Endothelial cell of umbilical vein (primary cell): Measurements from ENCODE around the gene GNAS-AS1. TPM values are rescaled to one million over a fixed set of nuclear protein-coding genes. Genes with fewer than 3 reads are reported as not detected.

ENCODE experiments used
- BruUV-seq: library from RNA; stranded (reverse); fragments of 400-500 nt; replicated peaks from 2 replicates; lab custom pipeline; 2021; lab: Mats Ljungman, UMichigan
- CTCF ChIA-PET: fragments of 300-600, 350-600 bp; sonication (Branson Sonifier 250); formaldehyde crosslinking; loops from one replicate; lab custom pipeline; 2021; ENCODE audit warnings: antibody characterized with exemption, inconsistent platforms; lab: Charles Lee
- POLR2A ChIA-PET: fragments of 300-600, 350-600 bp; sonication (Branson Sonifier 250); formaldehyde crosslinking; loops from one replicate; lab custom pipeline; 2021; ENCODE audit warnings: antibody characterized with exemption, inconsistent platforms; lab: Charles Lee
- DNase-seq: peaks from one replicate; pipeline ENCODE4 v3.0.0-alpha.2; 2011; ENCODE audit warnings: low read depth, low spot score
- FAIRE-seq: peaks from 2 replicates; lab custom pipeline; 2011; peaks lifted over from hg19 to GRCh38; lab: Jason Lieb, UNC
- H2AFZ ChIP-seq: 2 replicates; pipeline ENCODE4 v1.6.0; 2012; ENCODE audit warnings: low read depth, low read length, control low read depth, inconsistent platforms
- H3K27ac ChIP-seq: 2 replicates; pipeline ENCODE4 v1.5.1; 2011; ENCODE audit warnings: low read depth, mild to moderate bottlenecking, control low read depth, low read length, moderate library complexity; ENCODE audit not compliant: insufficient read depth
- H3K27me3 ChIP-seq, 2 experiments: 2 replicates each; pipeline versions ENCODE4 v1.6.0 to v1.6.1; 2011; ENCODE audit warnings: low read length in 2 of 2, mixed read lengths in 1 of 2; ENCODE audit not compliant: control insufficient read depth in 2 of 2, insufficient read depth in 2 of 2
- H3K36me3 ChIP-seq, 2 experiments: 2 replicates in 1 of 2; 3 replicates in 1 of 2; pipeline ENCODE4 v1.5.1; 2011; ENCODE audit warnings: low read length in 2 of 2, mild to moderate bottlenecking in 1 of 2, moderate library complexity in 1 of 2; ENCODE audit not compliant: control insufficient read depth in 2 of 2, insufficient read depth in 2 of 2; ENCODE audit errors: extremely low read depth in 1 of 2
- H3K4me1 ChIP-seq: 3 replicates; pipeline ENCODE4 v1.5.1; 2011; ENCODE audit warnings: mild to moderate bottlenecking, low read length; ENCODE audit not compliant: control insufficient read depth, insufficient read depth; ENCODE audit errors: extremely low read depth
- H3K4me2 ChIP-seq: 2 replicates; pipeline ENCODE4 v1.6.1; 2011; ENCODE audit warnings: low read length, control low read depth, mixed read lengths; ENCODE audit not compliant: insufficient read depth
- H3K4me3 ChIP-seq, 3 experiments: fragments of 200-600 bp in 1 of 3; sonication (generic), shearing (Covaris generic) in 1 of 3; replicated peaks in 1 of 3; 2 replicates each; pipeline ENCODE4 v1.5.1; 2011 to 2016; ENCODE audit warnings: control low read depth in 3 of 3, low read length in 3 of 3, mild to moderate bottlenecking in 2 of 3, inconsistent platforms in 1 of 3, low read depth in 1 of 3, moderate library complexity in 1 of 3; ENCODE audit not compliant: insufficient read depth in 1 of 3
- H3K79me2 ChIP-seq: 2 replicates; pipeline ENCODE4 v1.6.0; 2012; ENCODE audit warnings: low read length, inconsistent platforms; ENCODE audit not compliant: control insufficient read depth, insufficient read depth
- H3K9ac ChIP-seq: replicated peaks from 2 replicates; pipeline ENCODE3; 2011; ENCODE audit warnings: low read length, control low read depth; ENCODE audit not compliant: insufficient read depth; ENCODE audit errors: extremely low read depth
- H3K9me1 ChIP-seq: replicated peaks from 3 replicates; pipeline ENCODE4 v1.6.0; 2011; ENCODE audit warnings: mild to moderate bottlenecking, low read length; ENCODE audit not compliant: control insufficient read depth, insufficient read depth; ENCODE audit errors: extremely low read depth
- H3K9me3 ChIP-seq: replicated peaks from 2 replicates; pipeline ENCODE4 v1.5.1; 2012; ENCODE audit warnings: low read length, inconsistent platforms; ENCODE audit not compliant: control insufficient read depth, insufficient read depth
- H4K20me1 ChIP-seq: replicated peaks from 2 replicates; pipeline ENCODE3; 2011; ENCODE audit warnings: mild to moderate bottlenecking, low read length; ENCODE audit not compliant: control insufficient read depth, insufficient read depth; ENCODE audit errors: extremely low read depth
- CTCF ChIP-seq, 2 donors: IDR thresholded peaks; 1 replicate in 1 of 2; 2 replicates in 1 of 2; pipeline ENCODE4 v1.5.1; 2011; ENCODE audit warnings: low read length in 2 of 2, mild to moderate bottlenecking in 2 of 2, moderate library complexity in 2 of 2, control low read depth in 1 of 2, inconsistent platforms in 1 of 2, low read depth in 1 of 2; ENCODE audit not compliant: insufficient read depth in 1 of 2; ENCODE audit errors: extremely low read depth in 1 of 2
- EZH2 ChIP-seq: IDR thresholded peaks from 2 replicates; pipeline ENCODE4 v1.6.1; 2012; ENCODE audit warnings: borderline replicate concordance, low read depth, mild to moderate bottlenecking, moderate library complexity, low read length, inconsistent platforms; ENCODE audit not compliant: severe bottlenecking
- FOS ChIP-seq: IDR thresholded peaks from 2 replicates; pipeline ENCODE4 v1.6.1; 2011; ENCODE audit warnings: mild to moderate bottlenecking, low read length, moderate library complexity, borderline replicate concordance; ENCODE audit not compliant: insufficient read depth
- GATA2 ChIP-seq: IDR thresholded peaks from 2 replicates; pipeline ENCODE4 v1.7.0; 2011; ENCODE audit warnings: low read depth, mild to moderate bottlenecking, moderate library complexity, mixed read lengths, low read length; ENCODE audit not compliant: insufficient read length, insufficient read depth
- JUN ChIP-seq: IDR thresholded peaks from 2 replicates; pipeline ENCODE4 v1.6.1; 2011; ENCODE audit warnings: borderline replicate concordance, low read depth; ENCODE audit not compliant: insufficient read length, insufficient read depth
- MAX ChIP-seq: IDR thresholded peaks from 2 replicates; pipeline ENCODE4 v1.6.1; 2011; ENCODE audit not compliant: insufficient read depth, insufficient read length
- MYC ChIP-seq: IDR thresholded peaks from one replicate; pipeline ENCODE4 v1.6.1; 2011; ENCODE audit warnings: mild to moderate bottlenecking, low read depth, low read length
- POLR2A ChIP-seq: IDR thresholded peaks from 2 replicates; pipeline ENCODE4 v1.6.1; 2012; ENCODE audit warnings: low read depth, mild to moderate bottlenecking, control low read depth, low read length
- POLR2AphosphoS5 ChIP-seq: IDR thresholded peaks from 2 replicates; pipeline ENCODE4 v1.6.1; 2012; ENCODE audit warnings: low read depth, mild to moderate bottlenecking, control low read depth, low read length, moderate library complexity; ENCODE audit not compliant: insufficient read depth
- dilution Hi-C: fragments of 300-500 bp; cut with MboI; formaldehyde crosslinking; loops from one replicate; pipeline ENCODE4 v1.15.0; 2019; ENCODE audit warnings: low sequenced_read_pairs; ENCODE audit not compliant: extremely low pct_ligation_motif_present
- intact Hi-C: fragments of 100-400 bp; cut with micrococcal nuclease; formaldehyde crosslinking; loops from one replicate; pipeline ENCODE4 v1.10.0; 2022
- polyA plus RNA-seq, 4 experiments: library from polyadenylated mRNA; depleted of rRNA in 3 of 4; stranded (reverse) in 3 of 4; unstranded in 1 of 4; fragments of >200 nt; gene quantifications; 2 replicates each; pipeline versions ENCODE4 v1.2.1 to v1.2.3, GENCODE V29; 2011 to 2012; ENCODE audit warnings: missing spikeins in 1 of 4
- total RNA-seq: library from RNA; stranded (reverse); gene quantifications from 2 replicates; pipeline ENCODE4 v1.2.3, GENCODE V29; 2021

Gene GNAS-AS1
- total and polyA plus RNA-seq, 2 donors (not counting 3 experiments of a cell fraction or from before 2014, with no cell fraction given) = 0.11 to 0.58 TPM

- Histone ChIP-seq H3K9ac (no peak overlapping the region), H2AFZ (no peak overlapping the region), H3K4me3 (no peak overlapping the region), H3K27me3 (no peaks in the 10 kb centered on the region), H3K9me1 (no peaks in the 10 kb centered on the region), H3K4me1 (no peaks in the 10 kb centered on the region), H4K20me1 (no peaks in the 10 kb centered on the region), H3K27ac (no peak overlapping the region), H3K36me3 (no peaks in the 10 kb centered on the region), H3K9me3 (no peaks in the 10 kb centered on the region), H3K79me2 (no peaks in the 10 kb centered on the region), H3K4me2 (no peak overlapping the region)
- FAIRE-seq (no peak), DNase-seq (no peak)
- CTCF ChIA-PET = no interaction called here
- dilution Hi-C loops = loop anchor here (25.0 kb wide), 2 partner anchors 213 to 588 kb away; partner anchors contain the start of gene ANKRD60
- TF ChIP-seq CTCF (IDR thresholded peaks at IDR 0.05; ENCODE audit: extremely low read depth in 1 of 2, insufficient read depth in 1 of 2, low read depth in 1 of 2, low read length in 2 of 2) = no peak
- TF ChIP-seq GATA2 = no peak
- no peak for TF ChIP-seq EZH2
- no peak for TF ChIP-seq POLR2AphosphoS5
- no peak for TF ChIP-seq FOS
- TF ChIP-seq MYC = no peak
- TF ChIP-seq MAX = no peak
- no peak for TF ChIP-seq POLR2A
- TF ChIP-seq JUN = no peak
- no TSS peak for BruUV-seq
- POLR2A ChIA-PET = no interaction called here
- intact Hi-C loops = no loop called here
These were observed 25.9 kb downstream of the GNAS-AS1 start for GRCh38 chr20:58824843-58825242.
